ENCODE data around the gene MARCHF10. TPM values are rescaled to one million over a fixed set of nuclear protein-coding genes. Genes with fewer than 3 reads are reported as not detected.

Gene MARCHF10
- polyA plus RNA-seq, 1 donor from 2014 or later = 0.27 TPM

DNA sequence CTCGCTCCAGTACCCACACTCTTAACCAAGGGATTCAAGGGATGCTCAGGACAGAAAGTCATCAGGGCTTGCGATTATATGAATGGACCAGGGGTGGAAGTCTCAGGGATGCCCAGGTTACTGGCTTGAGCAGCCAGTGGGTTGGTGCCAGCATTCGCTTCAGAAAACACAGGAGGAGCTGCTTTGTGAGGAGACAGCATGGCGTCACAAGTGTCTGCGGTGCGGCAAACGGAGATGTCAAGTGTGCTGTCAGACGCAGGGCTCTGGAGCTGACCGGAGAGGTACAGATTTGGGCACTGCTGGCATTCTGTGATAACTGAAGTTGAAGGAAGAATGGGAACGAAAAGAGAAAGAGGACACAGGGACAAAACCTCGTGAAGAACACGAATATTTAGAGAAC, 4.1 kb downstream of the MARCHF10 start:
- H3K9ac ChIP-seq (ENCODE audit: low read length) = no peak overlapping the region
- TF ChIP-seq RAD21 (conservative IDR thresholded peaks at IDR 0.05) (no peak), SMC3 (conservative IDR thresholded peaks at IDR 0.05; ENCODE audit: poor library complexity) (no peak), EZH2 (IDR thresholded peaks at IDR 0.05; ENCODE audit: borderline replicate concordance, insufficient read depth, low read length, poor library complexity, severe bottlenecking) (no peak), EP300 (conservative IDR thresholded peaks at IDR 0.05; ENCODE audit: poor library complexity, severe bottlenecking) (no peak), POLR2AphosphoS5 (IDR thresholded peaks at IDR 0.05) (no peak), TAF1 (IDR thresholded peaks at IDR 0.05; ENCODE audit: low read depth) (no peak), MXI1 (conservative IDR thresholded peaks at IDR 0.05; ENCODE audit: poor library complexity, severe bottlenecking) (no peak)
- TF ChIP-seq, protein P1, sequence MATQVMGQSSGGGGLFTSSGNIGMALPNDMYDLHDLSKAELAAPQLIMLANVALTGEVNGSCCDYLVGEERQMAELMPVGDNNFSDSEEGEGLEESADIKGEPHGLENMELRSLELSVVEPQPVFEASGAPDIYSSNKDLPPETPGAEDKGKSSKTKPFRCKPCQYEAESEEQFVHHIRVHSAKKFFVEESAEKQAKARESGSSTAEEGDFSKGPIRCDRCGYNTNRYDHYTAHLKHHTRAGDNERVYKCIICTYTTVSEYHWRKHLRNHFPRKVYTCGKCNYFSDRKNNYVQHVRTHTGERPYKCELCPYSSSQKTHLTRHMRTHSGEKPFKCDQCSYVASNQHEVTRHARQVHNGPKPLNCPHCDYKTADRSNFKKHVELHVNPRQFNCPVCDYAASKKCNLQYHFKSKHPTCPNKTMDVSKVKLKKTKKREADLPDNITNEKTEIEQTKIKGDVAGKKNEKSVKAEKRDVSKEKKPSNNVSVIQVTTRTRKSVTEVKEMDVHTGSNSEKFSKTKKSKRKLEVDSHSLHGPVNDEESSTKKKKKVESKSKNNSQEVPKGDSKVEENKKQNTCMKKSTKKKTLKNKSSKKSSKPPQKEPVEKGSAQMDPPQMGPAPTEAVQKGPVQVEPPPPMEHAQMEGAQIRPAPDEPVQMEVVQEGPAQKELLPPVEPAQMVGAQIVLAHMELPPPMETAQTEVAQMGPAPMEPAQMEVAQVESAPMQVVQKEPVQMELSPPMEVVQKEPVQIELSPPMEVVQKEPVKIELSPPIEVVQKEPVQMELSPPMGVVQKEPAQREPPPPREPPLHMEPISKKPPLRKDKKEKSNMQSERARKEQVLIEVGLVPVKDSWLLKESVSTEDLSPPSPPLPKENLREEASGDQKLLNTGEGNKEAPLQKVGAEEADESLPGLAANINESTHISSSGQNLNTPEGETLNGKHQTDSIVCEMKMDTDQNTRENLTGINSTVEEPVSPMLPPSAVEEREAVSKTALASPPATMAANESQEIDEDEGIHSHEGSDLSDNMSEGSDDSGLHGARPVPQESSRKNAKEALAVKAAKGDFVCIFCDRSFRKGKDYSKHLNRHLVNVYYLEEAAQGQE (IDR thresholded peaks at IDR 0.05; ENCODE audit: borderline replicate concordance) = no peak
- TF ChIP-seq, protein P2, sequence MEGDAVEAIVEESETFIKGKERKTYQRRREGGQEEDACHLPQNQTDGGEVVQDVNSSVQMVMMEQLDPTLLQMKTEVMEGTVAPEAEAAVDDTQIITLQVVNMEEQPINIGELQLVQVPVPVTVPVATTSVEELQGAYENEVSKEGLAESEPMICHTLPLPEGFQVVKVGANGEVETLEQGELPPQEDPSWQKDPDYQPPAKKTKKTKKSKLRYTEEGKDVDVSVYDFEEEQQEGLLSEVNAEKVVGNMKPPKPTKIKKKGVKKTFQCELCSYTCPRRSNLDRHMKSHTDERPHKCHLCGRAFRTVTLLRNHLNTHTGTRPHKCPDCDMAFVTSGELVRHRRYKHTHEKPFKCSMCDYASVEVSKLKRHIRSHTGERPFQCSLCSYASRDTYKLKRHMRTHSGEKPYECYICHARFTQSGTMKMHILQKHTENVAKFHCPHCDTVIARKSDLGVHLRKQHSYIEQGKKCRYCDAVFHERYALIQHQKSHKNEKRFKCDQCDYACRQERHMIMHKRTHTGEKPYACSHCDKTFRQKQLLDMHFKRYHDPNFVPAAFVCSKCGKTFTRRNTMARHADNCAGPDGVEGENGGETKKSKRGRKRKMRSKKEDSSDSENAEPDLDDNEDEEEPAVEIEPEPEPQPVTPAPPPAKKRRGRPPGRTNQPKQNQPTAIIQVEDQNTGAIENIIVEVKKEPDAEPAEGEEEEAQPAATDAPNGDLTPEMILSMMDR (IDR thresholded peaks at IDR 0.05; ENCODE audit: poor library complexity, severe bottlenecking) = no peak

DNA sequence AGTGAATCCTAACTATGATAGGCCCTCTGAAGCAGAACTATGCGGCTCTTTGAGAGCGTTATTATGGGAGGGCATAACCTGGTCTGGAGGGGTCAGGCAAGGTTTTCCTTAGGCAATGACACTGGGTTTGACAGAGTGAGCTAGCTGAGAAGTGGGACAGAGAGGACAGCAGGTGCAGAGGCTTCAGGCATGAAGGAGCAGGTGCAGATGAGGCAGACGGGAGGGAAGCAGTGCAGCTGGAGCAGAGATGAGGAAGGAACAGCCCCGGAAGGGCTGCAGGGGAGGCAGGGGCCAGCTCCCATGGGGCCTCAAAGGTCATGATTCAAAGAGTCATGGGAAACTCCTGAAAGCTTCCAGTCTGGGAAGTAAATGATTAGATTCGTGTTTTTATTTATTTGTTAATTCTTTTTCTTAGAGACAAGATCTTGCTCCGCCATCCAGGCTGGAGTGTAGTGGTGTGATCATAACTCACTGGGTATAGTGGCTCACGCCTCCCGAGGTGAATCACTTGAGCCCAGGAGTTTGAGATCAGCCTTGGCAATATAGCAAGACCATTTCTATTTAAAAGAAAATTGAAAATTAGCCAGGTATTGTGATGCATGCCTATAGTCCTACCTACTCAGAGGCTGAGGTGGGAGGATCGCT, 5.4 kb downstream of the MARCHF10 start:
- Histone ChIP-seq H3K4me3 (ENCODE audit: low read length) (no peak overlapping the region), H3F3A (ENCODE audit: insufficient read depth, low read length, poor library complexity, severe bottlenecking) (no peaks in the 10 kb centered on the region), H3K9ac (ENCODE audit: low read length) (no peak overlapping the region), H2AFZ (ENCODE audit: low read depth, low read length) (no peak overlapping the region), H3K4me2 (ENCODE audit: low read length) (no peak overlapping the region), H3K36me3 (ENCODE audit: insufficient read depth, low read length) (no peaks in the 10 kb centered on the region), H3K79me2 (replicated peaks; ENCODE audit: insufficient read depth, low read length) (no peaks in the 10 kb centered on the region), H3K9me2 (ENCODE audit: insufficient read depth, low read length) (no peaks in the 10 kb centered on the region), H4K20me1 (ENCODE audit: insufficient read depth) (no peaks in the 10 kb centered on the region), H3K9me3 (ENCODE audit: low read length) (no peaks in the 10 kb centered on the region), H3K27me3 (ENCODE audit: insufficient read depth, low read depth, low read length) (no peaks in the 10 kb centered on the region), H3K27ac (ENCODE audit: low read length) (no peak overlapping the region)
- TF ChIP-seq SMC3 (conservative IDR thresholded peaks at IDR 0.05; ENCODE audit: poor library complexity) (no peak), TAF1 (IDR thresholded peaks at IDR 0.05; ENCODE audit: low read depth) (no peak), MXI1 (conservative IDR thresholded peaks at IDR 0.05; ENCODE audit: poor library complexity, severe bottlenecking) (no peak), EP300 (conservative IDR thresholded peaks at IDR 0.05; ENCODE audit: poor library complexity, severe bottlenecking) (no peak), POLR2AphosphoS5 (IDR thresholded peaks at IDR 0.05) (no peak), RAD21 (conservative IDR thresholded peaks at IDR 0.05) (no peak)
- TF ChIP-seq, protein P1 (IDR thresholded peaks at IDR 0.05; ENCODE audit: borderline replicate concordance) = no peak

More for the DNA sequence above, 4.1 kb downstream of the MARCHF10 start:
- H3K4me2 ChIP-seq (ENCODE audit: low read length) = no peak overlapping the region
- H2AFZ ChIP-seq (ENCODE audit: low read depth, low read length) = no peak overlapping the region
- no peaks in the 10 kb centered on the region for H3K79me2 ChIP-seq (replicated peaks; ENCODE audit: insufficient read depth, low read length)
- H3F3A ChIP-seq (ENCODE audit: insufficient read depth, low read length, poor library complexity, severe bottlenecking) = no peaks in the 10 kb centered on the region
- no peaks in the 10 kb centered on the region for H3K9me3 ChIP-seq (ENCODE audit: low read length)
- H4K20me1 ChIP-seq (ENCODE audit: insufficient read depth) = no peaks in the 10 kb centered on the region
- no peak overlapping the region for H3K27ac ChIP-seq (ENCODE audit: low read length)
- no peaks in the 10 kb centered on the region for H3K36me3 ChIP-seq (ENCODE audit: insufficient read depth, low read length)
- no peaks in the 10 kb centered on the region for H3K9me2 ChIP-seq (ENCODE audit: insufficient read depth, low read length)
- H3K4me3 ChIP-seq (ENCODE audit: low read length) = no peak overlapping the region
- H3K27me3 ChIP-seq (ENCODE audit: insufficient read depth, low read depth, low read length) = no peaks in the 10 kb centered on the region

All from neural cell (in vitro differentiated cells).